Nephron (organoid): ENCODE measurements around the gene SOX8.

Experiments
- H3K27ac Mint-ChIP-seq, 3 experiments: 2 replicates each; pipeline ENCODE4 v1.8.0; 2020; ENCODE audit warnings: mixed read lengths in 3 of 3, mild to moderate bottlenecking in 2 of 3, moderate library complexity in 1 of 3
- H3K27me3 Mint-ChIP-seq: 2 replicates; pipeline ENCODE4 v1.8.0; 2021; ENCODE audit warnings: low read depth, mild to moderate bottlenecking, moderate library complexity, mixed read lengths
- H3K36me3 Mint-ChIP-seq: 2 replicates; pipeline ENCODE4 v1.8.0; 2020; ENCODE audit warnings: low read depth, mixed read lengths
- H3K4me1 Mint-ChIP-seq: 2 replicates; pipeline ENCODE4 v1.8.0; 2020; ENCODE audit warnings: mixed read lengths
- H3K4me3 Mint-ChIP-seq, 3 experiments: 2 replicates each; pipeline ENCODE4 v1.8.0; 2020; ENCODE audit warnings: mild to moderate bottlenecking in 3 of 3, mixed read lengths in 3 of 3, moderate library complexity in 2 of 3
- H3K9me3 Mint-ChIP-seq: 2 replicates; pipeline ENCODE4 v1.8.0; 2020; ENCODE audit warnings: mixed read lengths
- TF ChIP-seq, protein P1 (sequence below), 3 experiments: fragments of 200-600 bp; sonication (generic); IDR thresholded peaks; one replicate each; pipeline ENCODE4 v1.5.0; 2021; ENCODE audit warnings: antibody characterized with exemption in 3 of 3; ENCODE audit not compliant: unreplicated experiment in 3 of 3

The SOX8 gene

DNA sequence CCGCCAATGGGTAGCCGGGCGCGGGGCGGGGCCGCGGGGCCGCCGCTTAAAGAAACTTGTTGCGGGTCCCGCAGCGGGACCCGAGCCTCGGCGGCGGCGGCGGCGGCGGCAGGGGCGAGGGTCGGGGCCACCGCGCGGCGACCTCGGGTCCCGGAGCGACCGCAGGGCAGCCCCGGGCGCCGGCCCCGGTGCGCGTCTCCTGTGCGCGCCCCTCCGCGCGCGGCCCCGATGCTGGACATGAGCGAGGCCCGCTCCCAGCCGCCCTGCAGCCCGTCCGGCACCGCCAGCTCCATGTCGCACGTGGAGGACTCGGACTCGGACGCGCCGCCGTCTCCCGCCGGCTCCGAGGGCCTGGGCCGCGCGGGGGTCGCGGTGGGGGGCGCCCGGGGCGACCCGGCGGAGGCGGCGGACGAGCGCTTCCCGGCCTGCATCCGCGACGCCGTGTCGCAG lies at the start of gene SOX8:
TSS of gene SOX8 (plus strand) at position 76 of the 450 bp plus-strand sequence. CDS start at position 229, 153 bp downstream.
- peaks cover 27% of the 10 kb centered on the region for H3K4me1 Mint-ChIP-seq
- peaks cover 12% of the 10 kb centered on the region for H3K27me3 Mint-ChIP-seq
- peak within 1 kb of the TSS; percentile 89 to 94 (median 92) for H3K4me3 Mint-ChIP-seq
- TF ChIP-seq, protein P1, sequence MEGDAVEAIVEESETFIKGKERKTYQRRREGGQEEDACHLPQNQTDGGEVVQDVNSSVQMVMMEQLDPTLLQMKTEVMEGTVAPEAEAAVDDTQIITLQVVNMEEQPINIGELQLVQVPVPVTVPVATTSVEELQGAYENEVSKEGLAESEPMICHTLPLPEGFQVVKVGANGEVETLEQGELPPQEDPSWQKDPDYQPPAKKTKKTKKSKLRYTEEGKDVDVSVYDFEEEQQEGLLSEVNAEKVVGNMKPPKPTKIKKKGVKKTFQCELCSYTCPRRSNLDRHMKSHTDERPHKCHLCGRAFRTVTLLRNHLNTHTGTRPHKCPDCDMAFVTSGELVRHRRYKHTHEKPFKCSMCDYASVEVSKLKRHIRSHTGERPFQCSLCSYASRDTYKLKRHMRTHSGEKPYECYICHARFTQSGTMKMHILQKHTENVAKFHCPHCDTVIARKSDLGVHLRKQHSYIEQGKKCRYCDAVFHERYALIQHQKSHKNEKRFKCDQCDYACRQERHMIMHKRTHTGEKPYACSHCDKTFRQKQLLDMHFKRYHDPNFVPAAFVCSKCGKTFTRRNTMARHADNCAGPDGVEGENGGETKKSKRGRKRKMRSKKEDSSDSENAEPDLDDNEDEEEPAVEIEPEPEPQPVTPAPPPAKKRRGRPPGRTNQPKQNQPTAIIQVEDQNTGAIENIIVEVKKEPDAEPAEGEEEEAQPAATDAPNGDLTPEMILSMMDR (IDR thresholded peaks at IDR 0.05; ENCODE audit: unreplicated experiment in 3 of 3): no peak
- H3K36me3 Mint-ChIP-seq: peaks cover 6% of the 10 kb centered on the region
- peak within 1 kb of the TSS in 2 of 3 experiments; percentile 74 to 79 for H3K27ac Mint-ChIP-seq
- no peaks in the 10 kb centered on the region for H3K9me3 Mint-ChIP-seq

DNA sequence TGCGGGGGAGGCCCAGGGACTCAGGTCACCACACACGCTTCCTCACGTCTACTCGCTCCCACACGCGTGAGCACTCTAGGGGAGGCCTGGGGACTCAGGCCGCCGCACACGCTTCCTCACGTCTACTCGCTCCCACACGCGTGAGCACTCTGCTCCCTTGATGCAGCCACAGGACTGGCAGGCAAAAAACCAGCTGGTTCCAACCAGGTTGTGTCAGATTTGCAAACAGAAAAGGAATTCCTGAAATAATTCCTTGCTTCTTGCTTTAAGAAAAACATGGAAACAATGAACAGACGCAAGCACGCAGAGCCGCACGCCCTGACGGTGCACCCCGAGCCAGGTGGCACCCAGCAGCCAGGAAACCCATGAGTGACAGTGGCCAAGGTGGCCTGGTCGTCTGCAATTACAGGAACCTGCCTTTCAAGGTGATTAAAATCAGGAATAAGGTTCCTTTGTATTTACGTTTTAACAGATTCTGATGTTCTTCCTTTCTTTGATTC lies 48.7 kb upstream of the SOX8 start:
- TF ChIP-seq, protein P1 (IDR thresholded peaks at IDR 0.05; ENCODE audit: unreplicated experiment in 3 of 3): no peak
- peaks cover 34% of the 10 kb centered on the region for H3K36me3 Mint-ChIP-seq
- H3K27me3 Mint-ChIP-seq: peaks cover 3% of the 10 kb centered on the region
- H3K9me3 Mint-ChIP-seq: no peaks in the 10 kb centered on the region
- no peak overlapping the region for H3K4me3 Mint-ChIP-seq
- H3K4me1 Mint-ChIP-seq: no peaks in the 10 kb centered on the region
- peak overlapping the region in 1 of 3 experiments; percentile 68 for H3K27ac Mint-ChIP-seq

DNA sequence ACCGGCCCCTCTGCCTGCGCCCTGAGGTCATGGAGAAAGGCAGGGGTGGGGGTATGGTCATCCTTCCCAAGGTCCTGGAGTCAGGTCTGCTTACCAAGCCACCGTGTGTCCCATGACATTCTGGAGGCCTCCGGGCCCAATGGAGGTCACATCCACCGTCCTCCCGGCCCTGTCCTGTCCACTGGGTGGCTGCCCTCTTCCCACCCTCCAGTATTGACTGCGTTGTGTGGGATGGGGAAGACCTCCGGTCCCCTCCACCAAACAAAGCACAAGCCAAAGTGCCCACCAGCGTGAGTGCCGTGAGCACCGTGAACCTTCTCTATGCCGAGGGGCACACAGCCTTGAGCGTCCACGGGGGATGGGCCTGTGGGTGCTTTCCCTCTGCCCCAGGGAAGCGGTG lies 48.0 kb upstream of the SOX8 start:
- TF ChIP-seq, protein P1 (IDR thresholded peaks at IDR 0.05; ENCODE audit: unreplicated experiment in 3 of 3): no peak
- peaks cover 2% of the 10 kb centered on the region for H3K9me3 Mint-ChIP-seq
- H3K4me3 Mint-ChIP-seq: no peak overlapping the region
- H3K4me1 Mint-ChIP-seq: no peaks in the 10 kb centered on the region
- peaks cover 37% of the 10 kb centered on the region for H3K36me3 Mint-ChIP-seq
- peaks cover 3% of the 10 kb centered on the region for H3K27me3 Mint-ChIP-seq
- peak overlapping the region in 1 of 3 experiments; percentile 26 for H3K27ac Mint-ChIP-seq

DNA sequence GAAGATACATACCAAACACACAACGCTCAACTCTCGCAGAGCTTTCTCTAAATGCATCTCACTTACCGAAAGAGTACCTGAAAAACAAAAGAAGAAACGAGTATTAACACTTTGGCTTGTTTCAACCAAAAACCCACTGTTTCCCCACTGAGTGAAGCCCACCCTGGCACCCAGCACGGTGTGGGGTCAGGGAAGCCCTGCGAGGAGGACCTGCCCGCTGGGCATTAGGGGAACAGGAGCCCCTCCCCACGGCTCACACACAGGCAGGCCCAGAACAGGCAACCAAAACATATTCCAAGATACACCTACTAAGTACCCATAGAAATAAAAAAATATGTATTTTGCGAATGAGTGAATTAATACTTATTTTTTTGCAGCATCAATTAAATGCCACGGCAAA lies 47.4 kb upstream of the SOX8 start:
- TF ChIP-seq, protein P1 (IDR thresholded peaks at IDR 0.05; ENCODE audit: unreplicated experiment in 3 of 3): no peak
- Mint-ChIP-seq H3K27me3 (no peaks in the 10 kb centered on the region), H3K36me3 (peaks cover 40% of the 10 kb centered on the region), H3K4me3 (no peak overlapping the region), H3K27ac (peak overlapping the region in 1 of 3 experiments; percentile 26), H3K9me3 (peaks cover 5% of the 10 kb centered on the region), H3K4me1 (no peaks in the 10 kb centered on the region)

DNA sequence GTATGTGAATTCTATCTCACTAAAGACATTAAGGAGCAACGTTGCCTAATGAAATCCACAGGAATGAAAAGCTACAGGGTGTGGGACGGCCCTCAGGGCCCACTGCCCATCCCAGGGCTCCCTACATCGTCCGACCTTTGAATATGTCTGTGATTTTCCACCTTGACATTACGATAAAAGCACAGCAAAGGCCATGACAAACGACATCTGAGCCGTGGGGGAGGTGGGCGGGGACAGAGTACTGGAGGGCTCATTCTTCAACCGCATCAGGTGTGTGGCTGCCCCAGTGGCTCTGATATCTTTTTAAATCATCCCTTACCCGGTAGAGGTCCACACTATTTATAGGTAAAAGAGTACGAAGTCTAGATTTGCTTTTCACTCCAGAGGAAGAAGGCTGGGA lies 45.9 kb upstream of the SOX8 start:
- peaks cover 45% of the 10 kb centered on the region for H3K36me3 Mint-ChIP-seq
- TF ChIP-seq, protein P1 (IDR thresholded peaks at IDR 0.05; ENCODE audit: unreplicated experiment in 3 of 3): no peak
- H3K27me3 Mint-ChIP-seq: no peaks in the 10 kb centered on the region
- no peak overlapping the region for H3K27ac Mint-ChIP-seq
- H3K4me1 Mint-ChIP-seq: no peaks in the 10 kb centered on the region
- no peak overlapping the region for H3K4me3 Mint-ChIP-seq
- H3K9me3 Mint-ChIP-seq: peaks cover 13% of the 10 kb centered on the region

DNA sequence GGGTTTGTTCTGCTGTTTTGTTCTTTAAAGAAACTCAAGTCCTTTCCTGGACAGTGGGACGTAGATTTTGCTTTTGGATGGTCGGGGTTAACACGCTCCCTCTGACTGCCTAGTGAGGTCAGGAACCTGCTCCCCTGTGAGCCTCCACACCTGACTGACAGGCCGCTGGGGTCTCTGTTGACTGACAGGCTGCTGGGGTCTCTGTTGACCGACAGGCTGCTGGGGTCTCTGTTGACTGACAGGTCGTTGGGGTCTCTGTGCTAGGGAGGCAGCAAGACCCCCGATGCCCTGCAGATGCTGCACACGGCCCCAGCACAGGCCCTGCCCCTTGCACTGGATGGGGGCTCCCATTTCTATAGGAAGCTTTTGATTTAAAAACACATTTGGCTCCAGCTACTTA lies 44.3 kb upstream of the SOX8 start:
- H3K4me1 Mint-ChIP-seq: no peaks in the 10 kb centered on the region
- H3K27me3 Mint-ChIP-seq: peaks cover 1% of the 10 kb centered on the region
- H3K4me3 Mint-ChIP-seq: no peak overlapping the region
- H3K9me3 Mint-ChIP-seq: peaks cover 29% of the 10 kb centered on the region
- no peak overlapping the region for H3K27ac Mint-ChIP-seq
- TF ChIP-seq, protein P1 (IDR thresholded peaks at IDR 0.05; ENCODE audit: unreplicated experiment in 3 of 3): no peak
- peaks cover 54% of the 10 kb centered on the region for H3K36me3 Mint-ChIP-seq
